ENCODE data around the gene RTL1.

RTL1 gene

DNA sequence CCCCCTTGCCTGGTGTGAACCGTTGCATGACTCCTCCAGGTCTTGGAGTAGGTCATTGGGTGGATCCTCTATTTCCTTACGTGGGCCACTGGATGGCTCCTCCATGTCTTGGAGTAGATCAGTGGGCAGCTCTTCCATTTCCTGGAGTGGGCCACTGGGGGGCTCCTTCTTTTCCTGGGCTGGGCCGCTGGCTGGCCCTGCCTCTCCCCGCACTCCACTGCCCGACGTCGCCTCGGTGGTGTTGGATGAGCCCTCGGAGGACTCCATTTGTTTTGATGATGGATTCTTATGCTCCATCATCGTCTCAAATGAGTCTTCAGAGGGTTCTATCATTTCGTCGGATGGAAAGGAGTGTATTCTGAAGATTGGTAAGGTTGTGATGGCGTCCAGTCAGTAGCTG lies 19.1 kb downstream of the RTL1 start:
- no peak overlapping the region for H3K9ac ChIP-seq (ENCODE audit: low read length)
- H4K20me1 ChIP-seq (ENCODE audit: insufficient read depth, low read length): no peaks in the 10 kb centered on the region
- H3K4me3 ChIP-seq (ENCODE audit: low read length): no peak overlapping the region
- no peak overlapping the region for H3K4me2 ChIP-seq (ENCODE audit: low read depth, low read length)
- H3F3A ChIP-seq (ENCODE audit: insufficient read depth, low read length): no peaks in the 10 kb centered on the region
- H3K79me2 ChIP-seq (ENCODE audit: low read length): no peaks in the 10 kb centered on the region
- TF ChIP-seq EZH2phosphoT487 (IDR thresholded peaks at IDR 0.05; ENCODE audit: low read length) (no peak), EZH2 (optimal IDR thresholded peaks at IDR 0.05; ENCODE audit: low read depth, low read length) (no peak)
- TF ChIP-seq, protein P1, sequence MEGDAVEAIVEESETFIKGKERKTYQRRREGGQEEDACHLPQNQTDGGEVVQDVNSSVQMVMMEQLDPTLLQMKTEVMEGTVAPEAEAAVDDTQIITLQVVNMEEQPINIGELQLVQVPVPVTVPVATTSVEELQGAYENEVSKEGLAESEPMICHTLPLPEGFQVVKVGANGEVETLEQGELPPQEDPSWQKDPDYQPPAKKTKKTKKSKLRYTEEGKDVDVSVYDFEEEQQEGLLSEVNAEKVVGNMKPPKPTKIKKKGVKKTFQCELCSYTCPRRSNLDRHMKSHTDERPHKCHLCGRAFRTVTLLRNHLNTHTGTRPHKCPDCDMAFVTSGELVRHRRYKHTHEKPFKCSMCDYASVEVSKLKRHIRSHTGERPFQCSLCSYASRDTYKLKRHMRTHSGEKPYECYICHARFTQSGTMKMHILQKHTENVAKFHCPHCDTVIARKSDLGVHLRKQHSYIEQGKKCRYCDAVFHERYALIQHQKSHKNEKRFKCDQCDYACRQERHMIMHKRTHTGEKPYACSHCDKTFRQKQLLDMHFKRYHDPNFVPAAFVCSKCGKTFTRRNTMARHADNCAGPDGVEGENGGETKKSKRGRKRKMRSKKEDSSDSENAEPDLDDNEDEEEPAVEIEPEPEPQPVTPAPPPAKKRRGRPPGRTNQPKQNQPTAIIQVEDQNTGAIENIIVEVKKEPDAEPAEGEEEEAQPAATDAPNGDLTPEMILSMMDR (IDR thresholded peaks at IDR 0.05; ENCODE audit: low read length): no peak
- DNase-seq: no peak
- no peak overlapping the region for H3K27ac ChIP-seq (ENCODE audit: low read length)
- no peaks in the 10 kb centered on the region for H3K9me3 ChIP-seq (replicated peaks; ENCODE audit: insufficient read depth, low read length)
- no peaks in the 10 kb centered on the region for H3K4me1 ChIP-seq (ENCODE audit: low read length)
- no peaks in the 10 kb centered on the region for H3K9me2 ChIP-seq (replicated peaks; ENCODE audit: insufficient read depth, low read length)
- no peak overlapping the region for H2AFZ ChIP-seq (ENCODE audit: low read length)
- H3K27me3 ChIP-seq (replicated peaks; ENCODE audit: insufficient read depth, low read length): peaks cover 30% of the 10 kb centered on the region
- H3K36me3 ChIP-seq (replicated peaks; ENCODE audit: insufficient read depth, low read length): no peaks in the 10 kb centered on the region

DNA sequence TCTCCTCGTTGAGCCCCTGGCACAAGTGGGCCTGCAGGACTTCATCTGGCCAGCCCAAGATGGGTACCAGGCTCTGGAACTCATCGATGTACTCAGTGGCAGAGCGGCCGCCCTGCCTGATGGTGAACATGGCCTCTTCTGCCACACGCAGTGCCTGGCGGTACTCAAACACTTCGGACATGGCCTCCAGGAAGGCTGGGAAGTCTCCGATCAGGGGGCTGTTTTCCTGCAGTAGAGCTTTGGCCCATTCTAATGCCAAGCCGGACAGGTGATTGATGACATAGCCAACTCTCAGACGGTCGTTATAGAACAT lies 19.8 kb downstream of the RTL1 start:
- H3K9ac ChIP-seq (ENCODE audit: low read length): no peak overlapping the region
- no peak overlapping the region for H3K27ac ChIP-seq (ENCODE audit: low read length)
- H3K4me1 ChIP-seq (ENCODE audit: low read length): no peaks in the 10 kb centered on the region
- peaks cover 25% of the 10 kb centered on the region for H3K27me3 ChIP-seq (replicated peaks; ENCODE audit: insufficient read depth, low read length)
- H3K36me3 ChIP-seq (replicated peaks; ENCODE audit: insufficient read depth, low read length): no peaks in the 10 kb centered on the region
- no peaks in the 10 kb centered on the region for H3K79me2 ChIP-seq (ENCODE audit: low read length)
- H3K9me2 ChIP-seq (replicated peaks; ENCODE audit: insufficient read depth, low read length): no peaks in the 10 kb centered on the region
- H3K9me3 ChIP-seq (replicated peaks; ENCODE audit: insufficient read depth, low read length): no peaks in the 10 kb centered on the region
- TF ChIP-seq EZH2 (optimal IDR thresholded peaks at IDR 0.05; ENCODE audit: low read depth, low read length): no peak
- TF ChIP-seq, protein P1 (IDR thresholded peaks at IDR 0.05; ENCODE audit: low read length): no peak
- TF ChIP-seq EZH2phosphoT487 (IDR thresholded peaks at IDR 0.05; ENCODE audit: low read length): no peak
- H2AFZ ChIP-seq (ENCODE audit: low read length): no peak overlapping the region
- H3K4me3 ChIP-seq (ENCODE audit: low read length): no peak overlapping the region
- no peak for DNase-seq
- H3F3A ChIP-seq (ENCODE audit: insufficient read depth, low read length): no peaks in the 10 kb centered on the region
- no peak overlapping the region for H3K4me2 ChIP-seq (ENCODE audit: low read depth, low read length)
- H4K20me1 ChIP-seq (ENCODE audit: insufficient read depth, low read length): no peaks in the 10 kb centered on the region

DNA sequence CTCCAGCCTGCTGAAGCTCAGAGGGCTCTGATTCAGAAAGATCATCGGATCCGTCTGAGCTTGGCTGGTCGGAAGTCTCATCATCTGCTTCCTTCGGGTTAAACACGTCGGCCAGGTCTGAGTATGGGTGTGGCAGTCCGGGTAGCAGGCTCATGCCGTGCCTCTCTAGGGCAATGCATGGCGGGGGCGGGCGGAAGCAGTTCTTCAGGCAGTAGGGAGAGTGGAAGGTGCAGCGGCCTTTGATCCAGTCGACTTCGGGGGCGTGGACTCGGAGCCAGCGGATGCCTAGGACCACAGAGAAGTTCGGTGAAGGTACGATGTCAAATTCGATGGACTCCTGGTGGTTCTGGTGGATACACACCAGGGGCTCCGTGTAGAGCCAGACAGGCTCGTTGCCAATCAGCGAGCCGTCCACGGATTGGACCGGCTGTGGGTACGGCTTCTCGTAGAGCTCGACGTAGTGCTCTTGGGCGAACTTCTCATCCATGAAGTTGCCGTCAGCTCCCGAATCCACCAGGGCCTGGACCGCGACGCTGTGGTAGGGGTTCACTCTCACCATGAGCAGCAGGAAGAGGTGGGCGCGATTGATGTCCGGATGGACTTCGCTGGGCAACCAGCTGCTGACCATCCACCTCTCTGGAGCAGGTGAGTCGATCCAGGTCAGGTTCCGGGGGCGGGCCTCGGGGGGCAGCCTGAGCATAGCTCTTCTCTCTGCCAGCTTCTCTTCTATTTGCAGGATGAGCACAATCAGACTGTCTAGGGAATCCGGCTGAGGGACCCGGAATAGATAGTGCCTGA lies 20.3 kb downstream of the RTL1 start:
- TF ChIP-seq EZH2 (optimal IDR thresholded peaks at IDR 0.05; ENCODE audit: low read depth, low read length) (no peak), EZH2phosphoT487 (IDR thresholded peaks at IDR 0.05; ENCODE audit: low read length) (no peak)
- TF ChIP-seq, protein P1 (IDR thresholded peaks at IDR 0.05; ENCODE audit: low read length): no peak
- H3K9me2 ChIP-seq (replicated peaks; ENCODE audit: insufficient read depth, low read length): no peaks in the 10 kb centered on the region
- DNase-seq: no peak
- H3K4me1 ChIP-seq (ENCODE audit: low read length): no peaks in the 10 kb centered on the region
- no peaks in the 10 kb centered on the region for H3K79me2 ChIP-seq (ENCODE audit: low read length)
- H3F3A ChIP-seq (ENCODE audit: insufficient read depth, low read length): no peaks in the 10 kb centered on the region
- no peak overlapping the region for H3K4me3 ChIP-seq (ENCODE audit: low read length)
- H3K9ac ChIP-seq (ENCODE audit: low read length): no peak overlapping the region
- no peak overlapping the region for H3K27ac ChIP-seq (ENCODE audit: low read length)
- no peaks in the 10 kb centered on the region for H4K20me1 ChIP-seq (ENCODE audit: insufficient read depth, low read length)
- no peak overlapping the region for H3K4me2 ChIP-seq (ENCODE audit: low read depth, low read length)
- no peaks in the 10 kb centered on the region for H3K9me3 ChIP-seq (replicated peaks; ENCODE audit: insufficient read depth, low read length)
- H3K27me3 ChIP-seq (replicated peaks; ENCODE audit: insufficient read depth, low read length): peaks cover 19% of the 10 kb centered on the region
- no peak overlapping the region for H2AFZ ChIP-seq (ENCODE audit: low read length)
- no peaks in the 10 kb centered on the region for H3K36me3 ChIP-seq (replicated peaks; ENCODE audit: insufficient read depth, low read length)
